NCI-H1092 treated with DMSO at 0.1 percent for 48 hours (cell line): ENCODE data around the gene KRTAP12-1.

Source experiments
- DNase-seq: peaks from one replicate; lab custom pipeline; 2025; lab: John Stamatoyannopoulos, UW

Gene KRTAP12-1

DNA sequence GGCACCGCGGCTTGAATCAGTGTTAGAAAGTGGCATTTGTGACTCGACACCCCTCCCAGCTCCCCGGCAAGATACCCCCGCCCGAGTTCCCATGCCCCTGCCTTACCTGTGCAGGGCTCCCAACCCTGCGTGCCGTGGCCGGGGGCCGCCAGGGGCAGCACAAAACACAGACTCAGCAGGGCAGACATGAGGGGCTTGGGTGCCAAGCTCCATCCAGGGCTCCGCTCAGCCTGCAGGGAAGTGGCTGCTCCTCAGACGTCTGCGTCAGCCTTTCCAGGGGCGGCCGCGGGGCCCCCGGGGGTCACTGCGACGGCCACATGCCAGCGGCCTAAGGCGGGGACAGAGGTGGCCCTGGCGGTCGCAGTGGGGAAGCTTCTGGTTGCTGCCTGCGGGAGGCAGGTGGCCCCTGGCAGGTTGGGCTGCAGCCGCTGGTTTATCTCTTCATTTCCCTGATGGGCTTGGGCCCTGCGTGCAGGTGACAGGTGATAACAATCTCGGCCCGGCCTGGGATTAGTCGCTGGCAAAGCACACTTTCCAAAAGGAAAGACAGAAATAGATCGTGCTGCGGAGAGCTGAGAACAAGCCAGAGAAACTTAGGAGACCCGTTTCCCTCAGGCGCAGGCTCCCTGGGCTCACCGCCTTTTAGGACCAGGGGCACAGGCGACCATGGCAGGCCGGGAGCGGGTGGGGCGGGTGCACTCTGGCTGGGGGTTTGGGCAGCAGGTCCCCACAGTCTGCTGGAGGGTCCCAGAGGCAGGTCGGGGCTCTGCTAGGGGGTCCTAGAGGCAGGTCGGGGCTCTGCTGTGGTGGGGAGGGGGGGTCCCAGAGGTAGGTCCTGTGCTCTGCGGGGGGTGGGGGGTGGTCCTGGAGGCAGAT is 29.6 kb upstream of the KRTAP12-1 start, which contains the start of gene TSPEAR:
Gene TSPEAR (minus strand): TSS at position 246 of the 876 bp plus-strand sequence. CDS start 58 bp downstream, at position 188.
- DNase-seq, result peak; percentile 85

- peak; percentile 86 for DNase-seq
Observed at GRCh38 chr21:44710756-44711326, 28.9 kb upstream of the KRTAP12-1 start.

GRCh38 chr21:44710294-44710665 is 28.3 kb upstream of the KRTAP12-1 start:
- DNase-seq, result peak; percentile 66

DNA sequence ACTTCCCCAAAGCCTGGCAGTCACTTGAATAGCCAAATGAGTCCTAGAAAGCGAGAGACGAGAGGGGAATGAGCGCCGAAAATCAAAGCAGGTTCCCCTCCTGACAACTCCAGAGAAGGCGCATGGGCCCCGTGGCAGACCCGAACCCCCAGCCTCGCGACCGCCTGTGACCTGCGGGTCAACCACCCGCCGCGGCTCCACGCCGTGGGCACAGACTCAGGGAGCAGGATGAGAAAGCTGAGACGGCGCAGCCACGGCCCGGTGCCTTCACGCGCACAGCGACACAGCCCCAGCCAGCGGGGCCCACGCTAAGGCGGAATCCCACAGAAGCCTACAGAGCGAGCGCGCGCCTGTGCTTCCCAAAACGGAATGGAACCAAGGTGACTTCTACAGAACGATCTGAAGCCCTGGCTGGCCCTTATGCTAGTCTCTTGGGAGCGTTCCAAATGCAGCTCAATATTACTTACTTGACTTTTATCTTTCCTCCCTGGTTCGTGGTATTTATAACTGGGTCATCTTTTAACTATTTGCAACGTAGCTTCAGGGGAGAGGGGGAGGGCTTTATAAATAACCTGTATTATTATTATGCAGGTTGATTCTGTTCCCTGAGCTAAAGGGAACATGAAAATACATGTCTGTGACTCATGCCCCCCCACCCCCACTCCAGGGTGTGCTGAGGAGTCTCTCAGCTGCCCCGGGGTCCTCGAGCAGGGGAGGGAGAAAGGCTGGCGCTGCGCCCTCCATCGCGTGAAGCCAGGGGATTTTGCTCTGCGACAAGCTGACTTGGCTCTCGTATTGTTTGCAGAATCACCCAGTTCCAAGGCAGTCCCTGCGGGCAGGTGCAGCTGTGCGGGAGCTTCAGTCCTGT is 27.7 kb upstream of the KRTAP12-1 start:
- peak; percentile 92 for DNase-seq

- DNase-seq, result no peak
Observed at GRCh38 chr21:44708866-44709425, 27.0 kb upstream of the KRTAP12-1 start.

- DNase-seq, result peak; percentile 24
Observed at GRCh38 chr21:44708213-44708865, 26.4 kb upstream of the KRTAP12-1 start.

- no peak for DNase-seq
Observed at GRCh38 chr21:44706706-44707581, 25.0 kb upstream of the KRTAP12-1 start.

GRCh38 chr21:44706026-44706705 is 24.2 kb upstream of the KRTAP12-1 start:
- DNase-seq, result no peak

- no peak for DNase-seq
Observed at GRCh38 chr21:44704636-44705001, 22.7 kb upstream of the KRTAP12-1 start.

- no peak for DNase-seq
Observed at GRCh38 chr21:44703731-44704635, 22.0 kb upstream of the KRTAP12-1 start.

- DNase-seq, result peak; percentile 96
Observed at GRCh38 chr21:44702973-44703730, 21.2 kb upstream of the KRTAP12-1 start.

DNA sequence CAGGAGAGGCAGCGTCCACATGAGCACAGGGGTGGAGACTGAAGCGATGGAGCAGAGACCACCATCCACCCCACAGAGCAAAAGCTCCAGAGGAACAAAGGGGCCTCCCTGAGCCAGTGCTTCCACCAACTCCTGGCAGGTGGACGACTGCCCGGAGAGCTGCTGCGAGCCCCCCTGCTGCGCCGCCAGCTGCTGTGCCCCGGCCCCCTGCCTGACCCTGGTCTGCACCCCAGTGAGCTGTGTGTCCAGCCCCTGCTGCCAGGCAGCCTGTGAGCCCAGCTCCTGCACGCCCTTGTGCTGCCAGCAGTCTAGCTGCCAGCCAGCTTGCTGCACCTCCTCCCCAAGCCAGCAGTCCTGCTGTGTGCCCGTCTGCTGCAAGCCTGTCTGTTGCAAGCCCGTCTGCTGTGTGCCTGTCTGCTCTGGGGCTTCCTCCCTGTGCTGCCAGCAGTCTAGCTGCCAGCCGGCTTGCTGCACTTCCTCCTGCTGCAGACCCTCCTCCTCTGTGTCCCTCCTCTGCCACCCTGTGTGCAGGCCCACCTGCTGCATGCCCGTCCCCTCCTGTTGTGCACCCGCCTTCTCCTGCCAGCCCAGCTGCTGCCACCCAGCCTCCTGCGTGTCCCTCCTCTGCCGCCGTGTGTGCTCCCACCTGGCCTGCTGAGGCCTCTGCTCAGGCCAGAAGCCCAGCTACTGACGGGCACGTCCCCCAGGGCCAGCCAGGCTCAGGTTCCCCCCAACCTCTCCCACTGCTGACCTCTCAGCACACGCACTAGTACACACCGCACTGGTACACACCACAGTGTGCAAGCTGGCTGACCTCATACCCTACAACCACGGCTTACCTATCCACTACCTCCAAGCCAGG is 20.4 kb upstream of the KRTAP12-1 start:
- peak; percentile 82 for DNase-seq

- DNase-seq, result peak; percentile 39
Observed at GRCh38 chr21:44701541-44701940, 19.6 kb upstream of the KRTAP12-1 start.

DNA sequence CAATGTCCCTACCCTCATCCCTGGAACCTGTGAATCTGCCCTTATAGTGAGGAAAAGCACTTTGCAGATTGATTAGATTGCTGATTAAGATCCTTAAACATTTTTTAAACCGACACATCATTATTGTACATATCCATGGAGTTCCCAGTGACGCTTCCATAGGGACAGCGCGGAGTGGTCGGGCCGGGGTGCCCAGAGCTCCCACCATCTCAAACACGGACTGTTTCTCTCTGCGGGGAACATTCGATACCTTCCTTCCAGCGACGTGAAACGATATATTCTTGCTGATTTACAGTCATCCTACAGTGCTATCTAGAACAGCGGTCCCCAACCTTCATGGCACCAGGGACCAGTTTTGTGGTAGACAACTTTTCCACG is 19.0 kb upstream of the KRTAP12-1 start:
- DNase-seq, result no peak

DNA sequence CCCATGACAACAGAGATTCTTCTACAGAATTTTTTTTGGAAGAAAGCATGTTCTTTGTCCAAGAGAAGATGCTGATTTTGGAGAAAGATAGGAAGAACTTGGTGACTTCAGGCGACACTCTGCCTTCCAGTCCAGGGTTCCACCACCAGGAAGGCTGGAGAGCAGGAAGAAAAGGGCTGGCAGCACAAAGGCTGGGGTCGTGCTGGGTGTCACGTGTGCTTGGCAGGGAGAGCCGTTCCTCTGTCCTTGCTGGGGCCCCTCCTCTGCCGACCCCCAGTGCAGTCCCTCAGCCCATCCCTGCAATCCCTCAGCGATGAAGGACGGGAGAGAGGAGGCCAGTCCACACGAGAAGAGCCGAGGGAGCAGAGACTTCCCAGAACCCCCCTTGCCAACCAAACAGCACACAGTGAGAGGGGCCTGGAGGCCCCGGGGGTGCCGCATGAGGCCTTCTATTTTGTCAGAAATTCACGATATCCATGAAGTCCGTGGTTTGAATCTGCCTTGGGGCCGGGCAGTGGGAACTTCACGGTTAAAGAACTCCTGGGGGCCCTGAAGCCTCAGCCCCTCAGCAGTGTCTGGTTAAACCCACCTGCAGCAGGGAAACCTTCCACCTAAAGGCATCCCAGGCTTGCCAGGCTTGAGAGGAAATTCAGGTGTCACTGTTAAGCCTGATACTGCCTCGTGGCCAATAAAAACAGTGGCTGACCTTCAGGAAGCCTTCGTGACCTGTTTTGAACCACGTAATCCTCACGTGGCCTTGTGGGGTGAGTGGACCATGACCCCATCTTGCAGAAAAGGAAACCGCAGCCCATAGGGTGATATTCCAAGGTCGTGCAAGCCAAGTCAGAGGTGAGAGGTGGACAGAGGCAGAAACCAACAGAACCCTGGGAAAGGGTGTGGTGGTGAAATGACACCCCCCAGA is 18.4 kb upstream of the KRTAP12-1 start:
- no peak for DNase-seq

DNA sequence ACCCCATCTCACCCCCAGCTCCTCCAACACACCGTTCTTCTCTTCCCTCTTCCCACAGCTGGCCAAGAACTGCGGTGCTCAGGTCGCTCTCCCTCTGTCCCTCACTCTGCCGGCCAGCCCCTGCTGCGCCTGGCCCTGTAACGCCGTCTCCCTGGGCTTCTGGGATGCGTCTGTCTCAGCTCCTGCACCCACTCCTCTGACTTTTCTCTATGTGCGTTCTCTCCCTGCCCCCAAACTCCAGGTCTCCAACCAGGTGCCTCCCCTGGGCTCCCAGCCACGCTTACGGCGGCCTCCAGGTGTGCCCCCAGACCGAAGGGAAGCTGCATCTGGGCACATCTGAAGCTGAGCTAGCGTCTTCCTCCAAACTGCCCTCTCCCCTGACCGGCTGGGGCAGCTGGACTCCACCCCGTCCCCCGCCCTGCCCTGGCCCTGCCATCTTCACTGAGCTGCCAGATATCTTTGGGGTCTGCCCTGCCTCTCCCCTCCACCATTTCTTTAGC is 17.6 kb upstream of the KRTAP12-1 start:
- no peak for DNase-seq
